GM12874 (cell line): ENCODE results near the gene NIPSNAP3A.

Experiments
- CTCF ChIP-seq: IDR thresholded peaks from 2 replicates; pipeline ENCODE4 v1.5.1; 2011; ENCODE audit warnings: low read depth, mild to moderate bottlenecking, control low read depth, low read length, moderate library complexity; ENCODE audit not compliant: insufficient read depth

The NIPSNAP3A gene

DNA sequence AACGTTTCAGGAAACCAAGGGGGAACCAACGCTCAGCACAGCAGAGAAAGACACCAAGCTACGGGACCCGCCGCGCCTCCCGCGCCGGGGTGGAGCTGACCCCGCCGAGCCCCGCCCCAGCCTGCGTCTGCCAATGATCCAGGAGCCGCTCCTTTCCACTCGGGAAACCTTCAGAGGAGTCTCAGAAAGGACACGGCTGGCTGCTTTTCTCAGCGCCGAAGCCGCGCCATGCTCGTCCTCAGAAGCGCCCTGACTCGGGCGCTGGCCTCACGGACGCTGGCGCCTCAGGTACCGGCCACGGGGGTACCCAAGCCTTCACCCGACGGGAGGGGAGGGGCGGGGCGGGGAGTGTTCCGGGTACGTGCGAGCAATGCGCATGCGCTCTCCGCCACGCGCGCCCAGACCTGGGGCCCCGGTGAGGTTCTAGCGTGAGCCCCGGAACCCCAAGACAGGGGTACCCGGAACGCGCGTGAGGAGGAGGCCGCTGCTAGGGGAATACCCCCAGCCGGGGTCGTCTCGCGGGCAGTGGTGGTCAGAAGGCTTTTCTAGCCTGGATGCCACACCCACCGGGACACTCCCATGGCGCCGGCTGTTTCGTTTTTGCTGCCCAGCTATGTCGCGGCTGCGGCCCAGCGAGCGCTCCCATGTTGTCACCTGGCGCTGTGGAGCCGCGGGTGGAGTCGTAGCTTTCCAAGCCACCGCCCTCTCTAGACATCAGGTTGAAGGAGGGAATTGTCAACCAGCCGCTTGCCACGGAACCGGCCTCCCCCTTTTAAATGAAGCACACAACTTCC is at the start of gene NIPSNAP3A:
NIPSNAP3A (plus strand) TSS at position 119 of the 794 bp plus-strand sequence; CDS start at position 229, 110 bp downstream.
- no peak for TF ChIP-seq CTCF

GRCh38 chr9:104700306-104700705 is 47.2 kb upstream of the NIPSNAP3A start:
- no peak for TF ChIP-seq CTCF

DNA sequence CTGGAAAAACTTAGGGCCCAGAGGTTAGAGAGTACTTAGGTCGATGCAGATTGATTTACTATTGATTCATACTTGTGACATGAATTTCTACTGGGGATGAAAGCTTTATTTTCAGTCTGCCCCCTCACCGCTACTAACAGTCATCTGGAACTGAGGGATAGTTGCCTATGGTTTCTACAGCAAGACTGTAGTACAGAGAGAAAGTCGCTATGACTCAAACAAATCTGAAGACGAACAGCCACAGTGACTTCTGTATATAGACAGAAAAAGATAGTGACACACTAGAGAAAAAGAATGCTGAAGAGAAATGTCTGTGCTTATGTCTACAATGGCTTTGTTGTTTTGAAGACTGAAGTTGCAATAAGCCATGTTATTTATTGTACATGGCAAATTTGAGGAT is 35.9 kb upstream of the NIPSNAP3A start:
- TF ChIP-seq CTCF = no peak

- TF ChIP-seq CTCF = no peak
Observed at GRCh38 chr9:104725014-104725413, 22.5 kb upstream of the NIPSNAP3A start.

- TF ChIP-seq CTCF = no peak
Observed at GRCh38 chr9:104738452-104738851, 9.0 kb upstream of the NIPSNAP3A start.

- no peak for TF ChIP-seq CTCF
Observed at GRCh38 chr9:104740621-104741020, 6.9 kb upstream of the NIPSNAP3A start.

GRCh38 chr9:104743376-104743985 is 4.0 kb upstream of the NIPSNAP3A start:
- TF ChIP-seq CTCF = peak; percentile 48
